CD14-positive monocyte (primary cell): ENCODE data around the gene ROGDI. TPM values are rescaled to one million over a fixed set of nuclear protein-coding genes. Genes with fewer than 3 reads are reported as not detected.

ENCODE experiments used
- DNase-seq, 3 donors: peaks; one replicate each; pipeline ENCODE4 v3.0.0-alpha.2; 2011 to 2022
- H2AFZ ChIP-seq: 2 replicates; pipeline ENCODE4 v1.6.0; 2012; ENCODE audit warnings: mild to moderate bottlenecking, low read depth, low read length, inconsistent platforms; ENCODE audit not compliant: insufficient read depth, poor library complexity, severe bottlenecking
- H3K27ac ChIP-seq, 2 donors: 1 replicate in 1 of 2; 2 replicates in 1 of 2; pipeline ENCODE4 v1.5.1; 2012 to 2013; ENCODE audit warnings: low read length in 2 of 2, control low read depth in 1 of 2, inconsistent platforms in 1 of 2, low read depth in 1 of 2, mild to moderate bottlenecking in 1 of 2
- H3K27me3 ChIP-seq, 2 donors: one replicate each; pipeline versions ENCODE4 v1.6.0 to v1.6.1; 2011 to 2013; ENCODE audit warnings: low read length in 2 of 2; ENCODE audit not compliant: control insufficient read depth in 2 of 2, insufficient read depth in 2 of 2
- H3K36me3 ChIP-seq, 2 donors: replicated peaks in 1 of 2; 1 replicate in 1 of 2; 2 replicates in 1 of 2; pipeline versions ENCODE4 v1.5.1 to v1.6.1; 2012 to 2013; ENCODE audit warnings: low read length in 2 of 2, control low read depth in 1 of 2, inconsistent platforms in 1 of 2, mild to moderate bottlenecking in 1 of 2; ENCODE audit not compliant: insufficient read depth in 2 of 2, control insufficient read depth in 1 of 2
- H3K4me1 ChIP-seq, 2 donors: 1 replicate in 1 of 2; 2 replicates in 1 of 2; pipeline versions ENCODE4 v1.5.1 to v1.6.1; 2012 to 2013; ENCODE audit warnings: low read length in 2 of 2, control low read depth in 1 of 2, inconsistent platforms in 1 of 2, mild to moderate bottlenecking in 1 of 2, moderate library complexity in 1 of 2; ENCODE audit not compliant: insufficient read depth in 2 of 2, control insufficient read depth in 1 of 2
- H3K4me2 ChIP-seq: replicated peaks from 2 replicates; pipeline ENCODE3; 2012; ENCODE audit warnings: low read length, moderate library complexity, mild to moderate bottlenecking; ENCODE audit not compliant: poor library complexity, severe bottlenecking; ENCODE audit errors: extremely low read depth
- H3K4me3 ChIP-seq, 3 experiments: fragments of 200-600 bp in 1 of 3; sonication (generic) in 1 of 3; replicated peaks in 1 of 3; 1 replicate in 2 of 3; 2 replicates in 1 of 3; pipeline ENCODE4 v1.5.1; 2011 to 2013; ENCODE audit warnings: low read length in 3 of 3, mild to moderate bottlenecking in 3 of 3, control low read depth in 2 of 3, low read depth in 2 of 3, inconsistent platforms in 1 of 3, moderate library complexity in 1 of 3
- H3K79me2 ChIP-seq: 2 replicates; pipeline ENCODE4 v1.6.0; 2012; ENCODE audit warnings: mild to moderate bottlenecking, control low read depth, inconsistent platforms, low read length, moderate library complexity; ENCODE audit not compliant: insufficient read depth
- H3K9ac ChIP-seq: 2 replicates; pipeline ENCODE4 v1.6.0; 2017; ENCODE audit warnings: low read length, mild to moderate bottlenecking; ENCODE audit not compliant: insufficient read depth, poor library complexity, severe bottlenecking
- H3K9me3 ChIP-seq, 2 donors: replicated peaks in 1 of 2; 1 replicate in 1 of 2; 2 replicates in 1 of 2; pipeline versions ENCODE4 v1.5.1 to v1.6.1; 2012 to 2013; ENCODE audit warnings: low read length in 2 of 2, control low read depth in 1 of 2; ENCODE audit not compliant: control insufficient read depth in 1 of 2, insufficient read depth in 1 of 2
- H4K20me1 ChIP-seq: 2 replicates; pipeline ENCODE4 v1.6.0; 2012; ENCODE audit warnings: mild to moderate bottlenecking, low read length, control low read depth, moderate library complexity; ENCODE audit not compliant: insufficient read depth
- H3K27ac Mint-ChIP-seq, 7 donors: one replicate each; pipeline ENCODE4 v1.8.0; 2020; ENCODE audit warnings: mild to moderate bottlenecking in 7 of 7, mixed read lengths in 7 of 7, moderate library complexity in 6 of 7, inconsistent platforms in 2 of 7
- H3K27me3 Mint-ChIP-seq, 3 donors: one replicate each; pipeline ENCODE4 v1.8.0; 2021 to 2022; ENCODE audit warnings: low read depth in 3 of 3, mild to moderate bottlenecking in 3 of 3, mixed read lengths in 3 of 3, moderate library complexity in 3 of 3, inconsistent platforms in 1 of 3
- H3K36me3 Mint-ChIP-seq, 2 donors: one replicate each; pipeline ENCODE4 v1.8.0; 2020; ENCODE audit warnings: mixed read lengths in 2 of 2, inconsistent platforms in 1 of 2, mild to moderate bottlenecking in 1 of 2
- H3K4me1 Mint-ChIP-seq: one replicate; pipeline ENCODE4 v1.8.0; 2020; ENCODE audit warnings: mild to moderate bottlenecking, mixed read lengths
- H3K4me3 Mint-ChIP-seq, 2 donors: one replicate each; pipeline ENCODE4 v1.8.0; 2020; ENCODE audit warnings: mild to moderate bottlenecking in 2 of 2, mixed read lengths in 2 of 2, moderate library complexity in 1 of 2
- H3K9me3 Mint-ChIP-seq, 7 donors: one replicate each; pipeline ENCODE4 v1.8.0; 2020 to 2022; ENCODE audit warnings: mixed read lengths in 7 of 7, mild to moderate bottlenecking in 6 of 7, moderate library complexity in 6 of 7, inconsistent platforms in 2 of 7
- WGBS: methylation state at CpG from one replicate; pipeline ENCODE4 v1.1.5; 2013; ENCODE audit warnings: missing lambda C conversion rate; ENCODE audit not compliant: insufficient coverage; 5-methylcytosine and 5-hydroxymethylcytosine counted together
- intact Hi-C, 2 donors: fragments of 100-400 bp; cut with micrococcal nuclease; formaldehyde crosslinking; loops; one replicate each; pipeline versions ENCODE4 v1.15.0 to v1.15.1; 2023
- polyA plus RNA-seq, 3 donors: library from polyadenylated mRNA; depleted of rRNA in 1 of 3; unstranded in 2 of 3; stranded (reverse) in 1 of 3; fragments of 300-500 nt in 2 of 3; fragments of >200 nt in 1 of 3; fragmentation: Illumina TruSeq in 2 of 3; gene quantifications; 1 replicate in 2 of 3; 2 replicates in 1 of 3; pipeline ENCODE4 v1.2.3, GENCODE V29; 2012 to 2021
- TF ChIP-seq, protein P1 (sequence below): fragments of 200-600 bp; IDR thresholded peaks from one replicate; pipeline ENCODE4 v1.8.0; 2022; ENCODE audit warnings: antibody characterized with exemption, mild to moderate bottlenecking

ROGDI gene
- polyA plus RNA-seq, 3 donors = 40.9 to 126 (median 54.4) TPM

DNA sequence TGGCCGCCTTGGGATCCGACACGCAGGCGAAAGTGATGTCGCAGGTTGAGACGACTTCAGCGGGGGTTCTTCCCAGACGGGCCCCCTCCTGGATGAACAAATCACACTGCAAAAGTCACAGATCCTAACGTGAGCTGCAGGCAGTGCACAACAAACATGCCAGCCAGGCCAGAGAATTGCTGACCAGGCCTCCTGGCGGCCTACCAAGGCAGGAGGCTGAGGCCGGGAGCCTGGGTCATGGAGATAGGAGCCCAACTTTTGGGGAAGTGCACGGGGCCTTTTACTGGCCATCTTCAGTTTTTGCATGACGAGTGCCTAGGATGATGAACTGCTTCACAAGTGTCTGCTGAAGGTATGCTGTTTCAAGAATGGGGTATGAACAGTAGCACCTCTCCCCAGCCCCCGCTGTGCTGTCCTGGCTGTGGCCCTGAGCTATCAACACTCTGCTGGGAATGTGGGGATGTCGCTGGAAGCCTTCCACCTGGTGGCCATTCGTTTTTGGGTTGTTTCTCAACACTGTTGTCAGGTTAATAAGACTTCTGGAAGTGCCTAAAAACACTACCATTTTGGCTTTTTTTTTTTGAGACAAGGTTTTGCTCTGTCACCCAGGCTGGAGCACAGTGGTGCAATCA is 12.2 kb upstream of the ROGDI start:
- Histone ChIP-seq H3K9me3 (no peaks in the 10 kb centered on the region), H3K36me3 (peaks cover 79 to 96% of the 10 kb centered on the region in 2 donors), H3K4me1 (no peaks in the 10 kb centered on the region), H3K4me2 (no peak overlapping the region), H3K79me2 (no peaks in the 10 kb centered on the region), H2AFZ (no peak overlapping the region), H3K27me3 (no peaks in the 10 kb centered on the region), H3K9ac (no peak overlapping the region), H3K27ac (no peak overlapping the region), H3K4me3 (no peak overlapping the region), H4K20me1 (no peaks in the 10 kb centered on the region)
- peak overlapping the region in 3 of 7 donors; percentile 13 to 81 (median 25) for H3K27ac Mint-ChIP-seq
- 94% methylated on average over 10 of the region's 16 CpGs for WGBS
- intact Hi-C loops = no loop called here
- H3K4me3 Mint-ChIP-seq = no peak overlapping the region
- peaks cover 0 to 2% (median 2%) of the 10 kb centered on the region in 3 donors for H3K27me3 Mint-ChIP-seq
- no peak for DNase-seq
- H3K4me1 Mint-ChIP-seq = no peaks in the 10 kb centered on the region
- H3K9me3 Mint-ChIP-seq = peaks cover 0 to 1% (median 0%) of the 10 kb centered on the region in 7 donors
- peaks cover 84 to 99% of the 10 kb centered on the region in 2 donors for H3K36me3 Mint-ChIP-seq
- TF ChIP-seq, protein P1, sequence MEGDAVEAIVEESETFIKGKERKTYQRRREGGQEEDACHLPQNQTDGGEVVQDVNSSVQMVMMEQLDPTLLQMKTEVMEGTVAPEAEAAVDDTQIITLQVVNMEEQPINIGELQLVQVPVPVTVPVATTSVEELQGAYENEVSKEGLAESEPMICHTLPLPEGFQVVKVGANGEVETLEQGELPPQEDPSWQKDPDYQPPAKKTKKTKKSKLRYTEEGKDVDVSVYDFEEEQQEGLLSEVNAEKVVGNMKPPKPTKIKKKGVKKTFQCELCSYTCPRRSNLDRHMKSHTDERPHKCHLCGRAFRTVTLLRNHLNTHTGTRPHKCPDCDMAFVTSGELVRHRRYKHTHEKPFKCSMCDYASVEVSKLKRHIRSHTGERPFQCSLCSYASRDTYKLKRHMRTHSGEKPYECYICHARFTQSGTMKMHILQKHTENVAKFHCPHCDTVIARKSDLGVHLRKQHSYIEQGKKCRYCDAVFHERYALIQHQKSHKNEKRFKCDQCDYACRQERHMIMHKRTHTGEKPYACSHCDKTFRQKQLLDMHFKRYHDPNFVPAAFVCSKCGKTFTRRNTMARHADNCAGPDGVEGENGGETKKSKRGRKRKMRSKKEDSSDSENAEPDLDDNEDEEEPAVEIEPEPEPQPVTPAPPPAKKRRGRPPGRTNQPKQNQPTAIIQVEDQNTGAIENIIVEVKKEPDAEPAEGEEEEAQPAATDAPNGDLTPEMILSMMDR = no peak

DNA sequence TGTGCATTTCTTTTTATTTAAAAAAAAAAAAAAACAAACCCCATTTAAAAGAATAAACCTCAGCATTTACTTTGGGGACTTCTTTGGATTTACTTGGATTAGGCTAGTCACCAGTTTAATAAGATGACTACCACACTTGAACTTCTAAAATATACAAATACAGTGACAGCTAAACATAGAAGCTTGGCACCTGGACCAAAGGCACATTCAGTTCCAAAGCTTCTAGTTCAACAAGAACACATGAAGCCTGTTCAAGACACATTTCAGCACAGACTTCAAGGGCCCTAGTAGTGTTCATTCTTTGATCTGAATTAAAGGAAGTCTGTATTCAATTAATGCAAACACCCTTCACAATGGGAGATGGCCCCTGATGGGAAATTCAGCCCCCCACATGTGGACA is 11.6 kb upstream of the ROGDI start:
- Histone ChIP-seq H4K20me1 (no peaks in the 10 kb centered on the region), H3K27ac (no peak overlapping the region), H3K4me2 (no peak overlapping the region), H3K79me2 (no peaks in the 10 kb centered on the region), H3K9me3 (no peaks in the 10 kb centered on the region), H3K36me3 (peaks cover 77 to 96% of the 10 kb centered on the region in 2 donors), H3K4me1 (no peaks in the 10 kb centered on the region), H3K4me3 (no peak overlapping the region), H3K27me3 (no peaks in the 10 kb centered on the region), H2AFZ (no peak overlapping the region), H3K9ac (no peak overlapping the region)
- intact Hi-C loops = no loop called here
- no peak for DNase-seq
- TF ChIP-seq, protein P1 = no peak
- H3K27me3 Mint-ChIP-seq = peaks cover 0 to 2% (median 2%) of the 10 kb centered on the region in 3 donors
- H3K4me1 Mint-ChIP-seq = no peaks in the 10 kb centered on the region
- H3K4me3 Mint-ChIP-seq = no peak overlapping the region
- H3K36me3 Mint-ChIP-seq = peaks cover 81 to 99% of the 10 kb centered on the region in 2 donors
- H3K27ac Mint-ChIP-seq = peak overlapping the region in 1 of 7 donors; percentile 81
- H3K9me3 Mint-ChIP-seq = peaks cover 0 to 1% (median 0%) of the 10 kb centered on the region in 7 donors
